NCI-H1694 treated with DMSO at 0.1 percent for 48 hours (cell line): Measurements from ENCODE around the gene PCDHB11.
"Not testable (repeated sequence)": the region's sequence is repeated elsewhere in the genome, so short reads cannot be mapped to it uniquely, and the experiment has no call there.

Experiments used
- DNase-seq: peaks from one replicate; lab custom pipeline; 2025; lab: John Stamatoyannopoulos, UW

PCDHB11 gene

GRCh38 chr5:141199359-141200235 lies at the start of gene PCDHB11:
Gene PCDHB11, plus strand, starts transcription at chr5:141199627. Its CDS starts 148 bp downstream, at chr5:141199775.
- no peak for DNase-seq

GRCh38 chr5:141149812-141150211 lies 49.6 kb upstream of the PCDHB11 start, which contains the start of gene PCDHB6:
Gene PCDHB6, plus strand, starts transcription at chr5:141150057. Its CDS starts 201 bp downstream, at chr5:141150258.
- DNase-seq, result no peak

- DNase-seq, result no peak
These were observed 49.0 kb upstream of the PCDHB11 start for GRCh38 chr5:141150224-141150992.

GRCh38 chr5:141150993-141151325 lies 48.5 kb upstream of the PCDHB11 start:
- DNase-seq, result no peak

GRCh38 chr5:141151632-141152031 lies 47.8 kb upstream of the PCDHB11 start:
- DNase-seq, result not testable (repeated sequence)

GRCh38 chr5:141152096-141152495 lies 47.3 kb upstream of the PCDHB11 start:
- not testable (repeated sequence) for DNase-seq

- DNase-seq, result no peak
These were observed 43.7 kb upstream of the PCDHB11 start for GRCh38 chr5:141155540-141156374.

- DNase-seq, result not testable (repeated sequence)
These were observed 42.1 kb upstream of the PCDHB11 start for GRCh38 chr5:141157356-141157755.

- not testable (repeated sequence) for DNase-seq
These were observed 41.5 kb upstream of the PCDHB11 start for GRCh38 chr5:141157901-141158300.

GRCh38 chr5:141172381-141173204 lies 26.8 kb upstream of the PCDHB11 start, which contains the start of gene PCDHB7:
Gene PCDHB7, plus strand, starts transcription at chr5:141172644. Its CDS starts 192 bp downstream, at chr5:141172836.
- DNase-seq, result no peak

GRCh38 chr5:141174291-141175104 lies 24.9 kb upstream of the PCDHB11 start:
- not testable (repeated sequence) for DNase-seq

GRCh38 chr5:141175933-141176332 lies 23.5 kb upstream of the PCDHB11 start:
- no peak for DNase-seq

- not testable (repeated sequence) for DNase-seq
These were observed 21.7 kb upstream of the PCDHB11 start, which contains the start of gene PCDHB8 for GRCh38 chr5:141177577-141178191. Gene PCDHB8, plus strand, starts transcription at chr5:141177790. Its CDS starts 245 bp downstream, at chr5:141178035.

GRCh38 chr5:141179371-141179770 lies 20.1 kb upstream of the PCDHB11 start:
- DNase-seq, result not testable (repeated sequence)

- not testable (repeated sequence) for DNase-seq
These were observed 19.6 kb upstream of the PCDHB11 start for GRCh38 chr5:141179876-141180275.

GRCh38 chr5:141180313-141180712 lies 19.1 kb upstream of the PCDHB11 start:
- DNase-seq, result no peak

GRCh38 chr5:141182248-141182647 lies 17.2 kb upstream of the PCDHB11 start, which contains the start of gene PCDHB16:
Gene PCDHB16, plus strand, starts transcription at chr5:141182387. Its CDS starts 173 bp downstream, at chr5:141182560.
- peak; percentile 59 for DNase-seq

GRCh38 chr5:141184117-141184855 lies 15.1 kb upstream of the PCDHB11 start:
- not testable (repeated sequence) for DNase-seq
